HepG2 (cell line): Measurements from ENCODE around the gene C2orf81. TPM values are rescaled to one million over a fixed set of nuclear protein-coding genes. Genes with fewer than 3 reads are reported as not detected.

Experiments used
- FOXA3 ChIP-seq: IDR thresholded peaks from 2 replicates; pipeline ENCODE4 v1.6.1; 2016; ENCODE audit warnings: missing genetic modification reagents, missing compliant biosample characterization
- LCORL ChIP-seq, 2 experiments: fragments of 450-650 bp in 1 of 2; sonication (generic) in 1 of 2; formaldehyde crosslinking in 1 of 2; IDR thresholded peaks; 2 replicates each; pipeline versions ENCODE4 v1.5.0 to v1.6.1; 2017 to 2020; ENCODE audit warnings: antibody characterized with exemption in 1 of 2, missing genetic modification reagents in 1 of 2
- SIN3A ChIP-seq: IDR thresholded peaks from 2 replicates; pipeline ENCODE4 v1.6.1; 2011; ENCODE audit warnings: low read depth, mild to moderate bottlenecking, control low read depth, low read length, borderline replicate concordance
- SRSF1 ChIP-seq: fragments of 200-400 bp; formaldehyde crosslinking; optimal IDR thresholded peaks from 2 replicates; pipeline ENCODE3; 2017; ENCODE audit warnings: mild to moderate bottlenecking, low read depth, low read length, moderate library complexity
- ZNF20 ChIP-seq: sonication (generic); formaldehyde crosslinking; IDR thresholded peaks from 2 replicates; pipeline ENCODE4 v1.4.0; 2020; ENCODE audit warnings: mild to moderate bottlenecking, moderate library complexity, missing genetic modification reagents
- ZNF44 ChIP-seq: sonication (generic); formaldehyde crosslinking; IDR thresholded peaks from 2 replicates; pipeline ENCODE4 v1.5.1; 2020; ENCODE audit warnings: mild to moderate bottlenecking, missing genetic modification reagents
- ZNF556 ChIP-seq: sonication (generic); formaldehyde crosslinking; IDR thresholded peaks from 2 replicates; pipeline ENCODE4 v1.4.0; 2020; ENCODE audit warnings: mild to moderate bottlenecking, missing genetic modification reagents, borderline replicate concordance
- polyA plus RNA-seq, 8 experiments: library from polyadenylated mRNA; depleted of rRNA in 3 of 8; stranded (reverse) in 7 of 8; unstranded in 1 of 8; fragments of >200 nt; fragmentation: Illumina TruSeq in 4 of 8; extraction: Trizol in 4 of 8; gene quantifications; 2 replicates each; pipeline versions ENCODE4 v1.2.1 to v1.2.3, GENCODE V29; 2011 to 2016; ENCODE audit warnings: low read depth in 4 of 8, missing spikeins in 1 of 8, mixed read lengths in 1 of 8; ENCODE audit not compliant: insufficient read depth in 1 of 8
- total RNA-seq, 5 experiments: library from RNA; depleted of rRNA; stranded (reverse); fragments of >200 nt; fragmentation: Illumina TruSeq; extraction: Trizol; gene quantifications; 2 replicates each; pipeline ENCODE4 v1.2.3, GENCODE V29; 2016; ENCODE audit warnings: low read depth in 1 of 5
- TF ChIP-seq, protein P1 (sequence below): sonication (generic); formaldehyde crosslinking; IDR thresholded peaks from 2 replicates; pipeline ENCODE4 v1.4.0; 2020; ENCODE audit warnings: missing genetic modification reagents
- TF ChIP-seq, protein P2 (sequence below): sonication (generic); formaldehyde crosslinking; conservative IDR thresholded peaks from 2 replicates; pipeline ENCODE4 v1.4.0; 2020; ENCODE audit warnings: missing genetic modification reagents
- TF ChIP-seq, protein P3 (sequence below): sonication (generic); formaldehyde crosslinking; IDR thresholded peaks from 2 replicates; pipeline ENCODE4 v1.8.1; 2023; ENCODE audit warnings: missing genetic modification reagents, inconsistent platforms, borderline replicate concordance
- TF ChIP-seq, protein P4 (sequence below): sonication (generic); formaldehyde crosslinking; IDR thresholded peaks from 2 replicates; pipeline ENCODE4 v1.4.0; 2020; ENCODE audit warnings: missing genetic modification reagents
- TF ChIP-seq, protein P5 (sequence below): sonication (generic); formaldehyde crosslinking; IDR thresholded peaks from one replicate; pipeline ENCODE4 v1.5.1; 2020; ENCODE audit warnings: mild to moderate bottlenecking, missing genetic modification reagents; ENCODE audit errors: not compliant biosample characterization

Gene C2orf81
- total and polyA plus RNA-seq, 2 of the 13 experiments (the other 11 are each of a cell fraction or from before 2014, with no cell fraction given) = 0.15 to 0.17 TPM

DNA sequence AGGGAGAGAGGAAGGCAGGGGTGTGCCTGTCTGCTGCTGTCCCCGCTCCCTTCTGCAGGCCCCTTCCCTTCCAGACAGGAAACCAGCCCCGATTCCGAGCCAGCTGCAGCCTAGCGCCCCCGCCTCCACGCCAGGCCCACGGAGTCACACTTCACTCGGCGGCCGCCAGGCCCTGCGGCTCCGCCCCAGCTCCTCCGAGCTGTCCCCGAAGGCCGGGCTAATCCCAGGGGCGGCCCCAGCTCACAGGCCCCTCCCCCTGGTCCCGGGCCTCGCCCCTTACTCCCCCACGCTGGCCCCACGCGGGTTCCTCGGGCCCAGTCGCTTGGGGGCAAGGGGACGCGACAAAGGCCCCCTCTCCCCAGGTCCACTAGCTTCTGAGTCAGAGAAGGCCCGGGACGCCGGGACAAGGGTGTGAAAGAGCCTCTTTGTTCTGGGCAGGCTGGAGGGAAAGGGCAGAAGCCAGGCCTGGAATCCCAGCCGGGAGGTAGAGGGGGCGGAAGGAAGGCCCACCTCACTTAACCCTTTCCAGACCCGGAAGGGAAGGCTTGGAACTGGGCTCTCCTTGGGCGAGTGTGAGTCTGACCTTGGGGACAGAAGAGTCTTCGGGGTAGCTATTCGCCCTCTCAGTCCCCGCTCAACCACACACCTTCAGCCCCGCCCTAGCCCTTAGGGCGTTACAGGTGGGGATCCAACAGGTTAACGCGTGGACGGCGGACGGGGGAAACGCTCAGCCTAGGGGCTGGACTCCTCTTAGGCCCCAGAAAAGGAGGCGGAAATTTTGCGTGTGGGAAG is 19.2 kb upstream of the C2orf81 start (continued):
- TF ChIP-seq, protein P1, sequence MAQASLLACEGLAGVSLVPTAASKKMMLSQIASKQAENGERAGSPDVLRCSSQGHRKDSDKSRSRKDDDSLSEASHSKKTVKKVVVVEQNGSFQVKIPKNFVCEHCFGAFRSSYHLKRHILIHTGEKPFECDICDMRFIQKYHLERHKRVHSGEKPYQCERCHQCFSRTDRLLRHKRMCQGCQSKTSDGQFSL (CRISPR knock-in tag) = peak; percentile 90
- TF ChIP-seq, protein P2, sequence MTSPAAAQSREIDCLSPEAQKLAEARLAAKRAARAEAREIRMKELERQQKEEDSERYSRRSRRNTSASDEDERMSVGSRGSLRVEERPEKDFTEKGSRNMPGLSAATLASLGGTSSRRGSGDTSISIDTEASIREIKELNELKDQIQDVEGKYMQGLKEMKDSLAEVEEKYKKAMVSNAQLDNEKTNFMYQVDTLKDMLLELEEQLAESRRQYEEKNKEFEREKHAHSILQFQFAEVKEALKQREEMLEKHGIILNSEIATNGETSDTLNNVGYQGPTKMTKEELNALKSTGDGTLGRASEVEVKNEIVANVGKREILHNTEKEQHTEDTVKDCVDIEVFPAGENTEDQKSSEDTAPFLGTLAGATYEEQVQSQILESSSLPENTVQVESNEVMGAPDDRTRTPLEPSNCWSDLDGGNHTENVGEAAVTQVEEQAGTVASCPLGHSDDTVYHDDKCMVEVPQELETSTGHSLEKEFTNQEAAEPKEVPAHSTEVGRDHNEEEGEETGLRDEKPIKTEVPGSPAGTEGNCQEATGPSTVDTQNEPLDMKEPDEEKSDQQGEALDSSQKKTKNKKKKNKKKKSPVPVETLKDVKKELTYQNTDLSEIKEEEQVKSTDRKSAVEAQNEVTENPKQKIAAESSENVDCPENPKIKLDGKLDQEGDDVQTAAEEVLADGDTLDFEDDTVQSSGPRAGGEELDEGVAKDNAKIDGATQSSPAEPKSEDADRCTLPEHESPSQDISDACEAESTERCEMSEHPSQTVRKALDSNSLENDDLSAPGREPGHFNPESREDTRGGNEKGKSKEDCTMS (CRISPR knock-in tag) = no peak
- TF ChIP-seq ZNF20 (peak; percentile 86; the same call in 1 of the 2 replicates), SRSF1 (peak; percentile 58), FOXA3 (CRISPR knock-in tag) (0 out of 2 replicates have a peak, but pooled peaks have one; percentile 39), LCORL (IDR thresholded peaks at IDR 0.05) (peak; percentile 71), LCORL (CRISPR knock-in tag; IDR thresholded peaks at IDR 0.05) (peak; percentile 95), SIN3A (peak; percentile 10; the same call in 1 of the 2 replicates), ZNF44 (peak; percentile 22; the same call in 1 of the 2 replicates), ZNF556 (CRISPR knock-in tag) (peak; percentile 67; the same call in 1 of the 2 replicates)
- TF ChIP-seq, protein P3, sequence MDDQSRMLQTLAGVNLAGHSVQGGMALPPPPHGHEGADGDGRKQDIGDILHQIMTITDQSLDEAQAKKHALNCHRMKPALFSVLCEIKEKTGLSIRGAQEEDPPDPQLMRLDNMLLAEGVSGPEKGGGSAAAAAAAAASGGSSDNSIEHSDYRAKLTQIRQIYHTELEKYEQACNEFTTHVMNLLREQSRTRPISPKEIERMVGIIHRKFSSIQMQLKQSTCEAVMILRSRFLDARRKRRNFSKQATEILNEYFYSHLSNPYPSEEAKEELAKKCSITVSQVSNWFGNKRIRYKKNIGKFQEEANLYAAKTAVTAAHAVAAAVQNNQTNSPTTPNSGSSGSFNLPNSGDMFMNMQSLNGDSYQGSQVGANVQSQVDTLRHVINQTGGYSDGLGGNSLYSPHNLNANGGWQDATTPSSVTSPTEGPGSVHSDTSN = no peak
- TF ChIP-seq, protein P4, sequence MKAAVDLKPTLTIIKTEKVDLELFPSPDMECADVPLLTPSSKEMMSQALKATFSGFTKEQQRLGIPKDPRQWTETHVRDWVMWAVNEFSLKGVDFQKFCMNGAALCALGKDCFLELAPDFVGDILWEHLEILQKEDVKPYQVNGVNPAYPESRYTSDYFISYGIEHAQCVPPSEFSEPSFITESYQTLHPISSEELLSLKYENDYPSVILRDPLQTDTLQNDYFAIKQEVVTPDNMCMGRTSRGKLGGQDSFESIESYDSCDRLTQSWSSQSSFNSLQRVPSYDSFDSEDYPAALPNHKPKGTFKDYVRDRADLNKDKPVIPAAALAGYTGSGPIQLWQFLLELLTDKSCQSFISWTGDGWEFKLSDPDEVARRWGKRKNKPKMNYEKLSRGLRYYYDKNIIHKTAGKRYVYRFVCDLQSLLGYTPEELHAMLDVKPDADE (CRISPR knock-in tag) = no peak
- TF ChIP-seq, protein P5, sequence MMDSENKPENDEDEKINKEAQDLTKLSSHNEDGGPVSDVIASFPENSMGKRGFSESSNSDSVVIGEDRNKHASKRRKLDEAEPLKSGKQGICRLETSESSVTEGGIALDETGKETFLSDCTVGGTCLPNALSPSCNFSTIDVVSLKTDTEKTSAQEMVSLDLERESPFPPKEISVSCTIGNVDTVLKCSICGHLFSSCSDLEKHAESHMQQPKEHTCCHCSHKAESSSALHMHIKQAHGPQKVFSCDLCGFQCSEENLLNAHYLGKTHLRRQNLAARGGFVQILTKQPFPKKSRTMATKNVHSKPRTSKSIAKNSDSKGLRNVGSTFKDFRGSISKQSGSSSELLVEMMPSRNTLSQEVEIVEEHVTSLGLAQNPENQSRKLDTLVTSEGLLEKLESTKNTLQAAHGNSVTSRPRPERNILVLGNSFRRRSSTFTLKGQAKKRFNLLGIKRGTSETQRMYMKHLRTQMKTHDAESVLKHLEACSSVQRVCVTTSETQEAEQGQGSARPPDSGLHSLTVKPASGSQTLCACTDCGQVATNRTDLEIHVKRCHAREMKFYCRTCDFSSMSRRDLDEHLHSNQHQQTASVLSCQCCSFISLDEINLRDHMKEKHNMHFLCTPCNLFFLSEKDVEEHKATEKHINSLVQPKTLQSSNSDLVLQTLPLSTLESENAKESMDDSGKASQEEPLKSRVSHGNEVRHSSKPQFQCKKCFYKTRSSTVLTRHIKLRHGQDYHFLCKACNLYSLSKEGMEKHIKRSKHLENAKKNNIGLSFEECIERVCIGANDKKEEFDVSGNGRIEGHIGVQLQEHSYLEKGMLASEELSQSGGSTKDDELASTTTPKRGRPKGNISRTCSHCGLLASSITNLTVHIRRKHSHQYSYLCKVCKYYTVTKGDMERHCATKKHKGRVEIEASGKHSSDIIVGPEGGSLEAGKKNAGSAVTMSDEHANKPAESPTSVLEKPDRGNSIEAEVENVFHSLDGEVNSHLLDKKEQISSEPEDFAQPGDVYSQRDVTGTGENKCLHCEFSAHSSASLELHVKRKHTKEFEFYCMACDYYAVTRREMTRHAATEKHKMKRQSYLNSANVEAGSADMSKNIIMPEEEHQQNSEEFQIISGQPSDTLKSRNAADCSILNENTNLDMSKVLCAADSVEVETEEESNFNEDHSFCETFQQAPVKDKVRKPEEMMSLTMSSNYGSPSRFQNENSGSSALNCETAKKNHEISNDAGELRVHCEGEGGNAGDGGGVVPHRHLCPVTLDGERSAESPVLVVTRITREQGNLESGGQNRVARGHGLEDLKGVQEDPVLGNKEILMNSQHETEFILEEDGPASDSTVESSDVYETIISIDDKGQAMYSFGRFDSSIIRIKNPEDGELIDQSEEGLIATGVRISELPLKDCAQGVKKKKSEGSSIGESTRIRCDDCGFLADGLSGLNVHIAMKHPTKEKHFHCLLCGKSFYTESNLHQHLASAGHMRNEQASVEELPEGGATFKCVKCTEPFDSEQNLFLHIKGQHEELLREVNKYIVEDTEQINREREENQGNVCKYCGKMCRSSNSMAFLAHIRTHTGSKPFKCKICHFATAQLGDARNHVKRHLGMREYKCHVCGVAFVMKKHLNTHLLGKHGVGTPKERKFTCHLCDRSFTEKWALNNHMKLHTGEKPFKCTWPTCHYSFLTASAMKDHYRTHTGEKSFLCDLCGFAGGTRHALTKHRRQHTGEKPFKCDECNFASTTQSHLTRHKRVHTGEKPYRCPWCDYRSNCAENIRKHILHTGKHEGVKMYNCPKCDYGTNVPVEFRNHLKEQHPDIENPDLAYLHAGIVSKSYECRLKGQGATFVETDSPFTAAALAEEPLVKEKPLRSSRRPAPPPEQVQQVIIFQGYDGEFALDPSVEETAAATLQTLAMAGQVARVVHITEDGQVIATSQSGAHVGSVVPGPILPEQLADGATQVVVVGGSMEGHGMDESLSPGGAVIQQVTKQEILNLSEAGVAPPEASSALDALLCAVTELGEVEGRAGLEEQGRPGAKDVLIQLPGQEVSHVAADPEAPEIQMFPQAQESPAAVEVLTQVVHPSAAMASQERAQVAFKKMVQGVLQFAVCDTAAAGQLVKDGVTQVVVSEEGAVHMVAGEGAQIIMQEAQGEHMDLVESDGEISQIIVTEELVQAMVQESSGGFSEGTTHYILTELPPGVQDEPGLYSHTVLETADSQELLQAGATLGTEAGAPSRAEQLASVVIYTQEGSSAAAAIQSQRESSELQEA (CRISPR knock-in tag) = peak; percentile 95
